Type B pancreatic cell (in vitro differentiated cells): ENCODE results near the gene RNF34. TPM values are rescaled to one million over a fixed set of nuclear protein-coding genes. Genes with fewer than 3 reads are reported as not detected.

Experiments
- DNase-seq: peaks from one replicate; pipeline ENCODE4 v3.0.0; 2021; ENCODE audit warnings: mixed read lengths; ENCODE audit not compliant: unreplicated experiment; ENCODE audit errors: extremely low spot score
- H3K27ac Mint-ChIP-seq: 2 replicates; pipeline ENCODE4 v1.8.0; 2021; ENCODE audit warnings: mild to moderate bottlenecking, mixed read lengths
- H3K27me3 Mint-ChIP-seq: 2 replicates; pipeline ENCODE4 v1.8.0; 2021; ENCODE audit warnings: mixed read lengths
- H3K36me3 Mint-ChIP-seq: 2 replicates; pipeline ENCODE4 v1.8.0; 2021; ENCODE audit warnings: mixed read lengths
- H3K4me1 Mint-ChIP-seq: one replicate; pipeline ENCODE4 v1.8.0; 2021; ENCODE audit warnings: mixed read lengths; ENCODE audit not compliant: unreplicated experiment
- H3K4me3 Mint-ChIP-seq: 2 replicates; pipeline ENCODE4 v1.8.0; 2021; ENCODE audit warnings: mild to moderate bottlenecking, mixed read lengths
- H3K9me3 Mint-ChIP-seq: 2 replicates; pipeline ENCODE4 v1.8.0; 2021; ENCODE audit warnings: mixed read lengths
- CTCF ChIP-seq: fragments of 200-600 bp; sonication (generic); conservative IDR thresholded peaks from 2 replicates; pipeline ENCODE4 v1.5.0; 2021; ENCODE audit warnings: antibody characterized with exemption, mild to moderate bottlenecking
- total RNA-seq: library from RNA; stranded (reverse); gene quantifications from 2 replicates; pipeline ENCODE4 v1.2.1, GENCODE V29; 2021; ENCODE audit warnings: low replicate concordance

Gene RNF34
- total RNA-seq, 1 donor from 2014 or later = 47.8 TPM

DNA sequence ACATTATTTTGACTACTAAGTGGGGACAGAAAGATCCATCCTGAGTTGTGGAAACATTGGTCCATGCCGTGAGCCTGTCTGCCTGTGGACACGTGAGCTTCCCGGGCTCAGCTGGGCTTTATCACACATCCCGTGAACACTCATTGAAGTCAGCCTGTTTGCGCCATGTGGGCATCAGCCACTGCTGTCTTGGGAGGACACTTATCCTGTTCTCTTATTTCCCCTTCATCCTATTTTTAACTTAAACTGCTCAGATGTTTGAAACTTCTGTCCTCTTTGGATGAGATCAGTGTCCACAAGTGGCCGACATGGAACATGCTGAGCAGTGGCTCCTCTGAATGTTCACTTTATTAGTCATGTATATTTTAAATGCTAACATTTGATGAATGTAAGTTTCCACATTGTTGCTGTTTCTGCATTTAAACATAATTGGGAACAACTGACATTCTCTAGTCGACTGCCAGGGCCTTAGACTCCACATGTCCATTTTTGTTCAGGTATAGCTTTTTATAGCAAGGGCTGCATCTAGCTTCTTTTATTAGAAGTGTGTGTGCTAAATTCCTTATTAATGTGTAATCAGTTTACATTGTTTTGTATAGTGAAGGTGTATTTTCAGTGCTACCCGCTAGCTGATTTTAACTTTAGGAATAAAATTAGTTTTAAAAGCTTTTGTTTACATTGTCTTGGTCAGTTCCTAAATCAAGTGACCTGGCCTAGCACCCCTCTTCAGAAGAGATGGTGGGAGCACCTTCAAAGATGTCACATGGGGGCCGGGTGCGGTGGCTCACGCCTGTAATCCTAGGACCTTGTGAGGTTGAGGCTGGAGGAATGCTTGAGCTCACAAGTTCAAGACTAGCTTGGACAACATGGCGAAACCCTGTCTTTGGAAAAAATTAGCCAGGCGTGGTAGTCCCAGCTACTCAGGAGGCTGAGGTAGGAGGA is 24.0 kb downstream of the RNF34 start:
- no peak overlapping the region for H3K4me3 Mint-ChIP-seq
- TF ChIP-seq CTCF = no peak
- no peaks in the 10 kb centered on the region for H3K9me3 Mint-ChIP-seq
- no peak for DNase-seq
- H3K27ac Mint-ChIP-seq = no peak overlapping the region
- H3K36me3 Mint-ChIP-seq = peaks cover 21% of the 10 kb centered on the region
- H3K4me1 Mint-ChIP-seq = no peaks in the 10 kb centered on the region
- H3K27me3 Mint-ChIP-seq = no peaks in the 10 kb centered on the region

GRCh38 chr12:121424624-121424975 is 24.7 kb downstream of the RNF34 start:
- Mint-ChIP-seq H3K4me3 (no peak overlapping the region), H3K36me3 (peaks cover 21% of the 10 kb centered on the region), H3K27me3 (no peaks in the 10 kb centered on the region), H3K4me1 (no peaks in the 10 kb centered on the region), H3K9me3 (no peaks in the 10 kb centered on the region), H3K27ac (no peak overlapping the region)
- DNase-seq = no peak
- no peak for TF ChIP-seq CTCF

DNA sequence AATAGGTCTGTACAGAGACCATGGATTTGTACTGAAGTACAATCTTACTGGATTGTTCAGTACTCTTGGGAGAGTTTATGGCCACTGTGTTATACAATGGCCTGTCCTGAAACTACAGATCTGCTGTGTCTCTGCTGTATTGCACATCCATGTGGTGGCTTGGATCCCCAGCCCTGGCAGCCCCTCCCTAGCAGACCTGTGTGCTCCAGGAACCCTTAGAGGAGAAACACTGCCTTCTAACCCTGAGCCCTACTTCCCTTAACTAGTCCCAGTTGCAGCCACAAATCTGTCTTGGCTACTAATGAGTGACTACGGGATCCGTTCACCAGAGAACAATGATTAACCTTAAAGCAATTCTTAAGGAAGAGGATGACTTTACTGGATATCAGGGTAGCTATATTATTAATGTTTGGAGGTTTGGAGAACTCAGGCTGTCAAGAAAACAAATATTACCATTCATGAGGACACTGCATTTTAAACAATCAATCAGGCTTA is 27.7 kb downstream of the RNF34 start:
- H3K9me3 Mint-ChIP-seq = no peaks in the 10 kb centered on the region
- no peaks in the 10 kb centered on the region for H3K27me3 Mint-ChIP-seq
- H3K27ac Mint-ChIP-seq = no peak overlapping the region
- peaks cover 24% of the 10 kb centered on the region for H3K36me3 Mint-ChIP-seq
- H3K4me3 Mint-ChIP-seq = no peak overlapping the region
- no peak for TF ChIP-seq CTCF
- DNase-seq = no peak
- no peaks in the 10 kb centered on the region for H3K4me1 Mint-ChIP-seq

DNA sequence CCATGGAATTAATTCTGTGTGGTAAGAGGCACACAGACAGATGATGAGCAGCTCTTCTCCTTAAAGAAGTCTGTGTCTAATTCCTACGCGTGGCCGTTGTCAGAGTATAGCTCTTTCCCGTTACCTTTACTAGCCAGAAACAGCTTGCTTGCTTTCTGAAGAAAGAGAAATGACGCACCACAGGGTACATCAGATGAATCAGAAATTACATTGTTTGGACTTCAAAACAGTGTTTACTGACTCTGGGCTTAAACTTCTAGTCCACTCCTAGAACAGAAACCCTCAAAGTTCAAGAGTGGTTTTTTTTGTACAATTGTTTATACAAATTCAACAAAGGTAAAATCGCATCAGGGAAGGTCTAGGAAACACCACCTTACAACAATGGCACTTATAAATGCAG is 29.0 kb downstream of the RNF34 start:
- Mint-ChIP-seq H3K9me3 (no peaks in the 10 kb centered on the region), H3K36me3 (peaks cover 28% of the 10 kb centered on the region), H3K4me1 (no peaks in the 10 kb centered on the region), H3K27me3 (no peaks in the 10 kb centered on the region), H3K4me3 (no peak overlapping the region), H3K27ac (no peak overlapping the region)
- DNase-seq = no peak
- TF ChIP-seq CTCF = no peak

DNA sequence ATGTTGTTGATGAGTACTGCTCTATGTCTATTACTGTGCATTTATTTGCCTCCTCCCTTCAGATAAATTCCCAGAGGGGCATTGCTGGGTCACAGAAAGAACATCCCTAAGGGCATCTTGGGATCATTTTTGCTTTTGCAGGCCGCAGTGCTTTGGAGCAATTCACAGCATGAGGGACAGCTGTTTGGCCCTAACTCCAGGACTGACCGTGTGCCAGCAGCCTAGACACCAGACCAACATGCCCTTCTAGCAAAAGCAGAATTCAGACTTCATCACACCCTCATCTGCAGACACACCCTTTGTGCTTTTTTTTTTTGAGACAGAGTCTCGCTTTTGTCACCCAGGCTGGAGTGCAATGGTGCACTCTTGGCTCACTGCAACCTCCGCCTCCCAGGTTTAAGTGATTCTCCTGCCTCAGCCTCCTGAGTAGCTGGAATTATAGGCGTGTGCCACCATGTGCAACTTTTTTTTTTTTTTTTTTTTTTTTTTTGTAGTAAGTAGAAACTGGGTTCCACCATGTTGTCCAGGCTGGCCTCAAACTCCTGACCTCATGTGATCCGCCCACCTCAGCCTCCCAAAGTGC is 31.0 kb downstream of the RNF34 start:
- TF ChIP-seq CTCF = no peak

More for the DNA sequence above, 31.0 kb downstream of the RNF34 start:
- DNase-seq = no peak
- no peak overlapping the region for H3K27ac Mint-ChIP-seq
- no peaks in the 10 kb centered on the region for H3K27me3 Mint-ChIP-seq
- H3K9me3 Mint-ChIP-seq = no peaks in the 10 kb centered on the region
- no peaks in the 10 kb centered on the region for H3K4me1 Mint-ChIP-seq
- no peak overlapping the region for H3K4me3 Mint-ChIP-seq
- peaks cover 38% of the 10 kb centered on the region for H3K36me3 Mint-ChIP-seq
